ENCODE data around the gene WAPL.

DNA sequence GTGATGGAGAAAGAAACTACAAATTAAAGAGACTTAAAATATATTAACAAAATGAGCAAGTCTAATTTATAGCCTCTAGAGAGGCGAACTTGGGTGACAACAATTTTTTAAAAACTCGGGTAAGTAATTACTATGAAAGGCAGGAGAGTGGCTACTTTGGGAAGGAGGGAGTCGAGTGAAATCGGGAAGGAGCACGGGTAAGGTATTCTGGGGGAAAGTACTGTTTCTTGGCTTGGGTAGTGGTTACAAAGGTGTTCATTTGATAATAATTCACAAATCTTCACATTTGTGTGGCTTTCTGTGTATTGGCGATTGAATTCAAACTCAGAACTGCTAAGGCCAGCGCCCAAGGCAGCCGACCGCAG is 122.1 kb downstream of the WAPL start:
- no peak for TF ChIP-seq E2F4 (CRISPR knock-in tag; IDR thresholded peaks at IDR 0.05; ENCODE audit: borderline replicate concordance, low read depth)
- TF ChIP-seq MXD4 (CRISPR knock-in tag; IDR thresholded peaks at IDR 0.05; ENCODE audit: borderline replicate concordance), result no peak
- TF ChIP-seq NR3C1 (CRISPR knock-in tag; conservative IDR thresholded peaks at IDR 0.05; ENCODE audit: low read depth), result no peak
- TF ChIP-seq JUN (CRISPR knock-in tag; IDR thresholded peaks at IDR 0.05), result no peak
- no peak for TF ChIP-seq CTCF (IDR thresholded peaks at IDR 0.05)
- TF ChIP-seq STAT6 (CRISPR knock-in tag; conservative IDR thresholded peaks at IDR 0.05; ENCODE audit: low read depth), result no peak

All from WTC11 (cell line).